ENCODE data around the gene TFB1M.

DNA sequence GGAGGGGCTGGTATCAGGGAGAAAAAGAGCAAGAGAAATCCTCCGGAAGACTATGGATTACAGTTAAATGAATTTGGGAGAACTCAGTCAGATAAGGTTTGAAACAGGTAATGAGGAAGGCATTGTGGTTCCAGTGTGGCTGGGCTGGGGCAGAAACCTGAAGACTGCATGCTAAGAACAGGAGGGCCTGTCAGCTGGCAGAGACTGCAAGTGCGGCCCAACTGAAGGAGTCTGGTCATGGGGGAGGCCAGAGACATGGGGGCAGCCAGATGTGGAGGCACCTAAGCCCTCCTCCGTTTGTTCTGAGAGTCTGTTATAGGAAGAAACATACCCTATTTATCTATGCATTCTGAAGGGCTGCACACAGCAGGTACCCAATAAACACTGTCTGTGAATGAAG lies 16.6 kb downstream of the TFB1M start:
- TF ChIP-seq POLR2A (IDR thresholded peaks at IDR 0.05; ENCODE audit: extremely low read depth, insufficient read length): no peak
- TF ChIP-seq, protein P1, sequence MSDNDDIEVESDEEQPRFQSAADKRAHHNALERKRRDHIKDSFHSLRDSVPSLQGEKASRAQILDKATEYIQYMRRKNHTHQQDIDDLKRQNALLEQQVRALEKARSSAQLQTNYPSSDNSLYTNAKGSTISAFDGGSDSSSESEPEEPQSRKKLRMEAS (IDR thresholded peaks at IDR 0.05; ENCODE audit: low read depth, low read length): no peak
- TF ChIP-seq, protein P2, sequence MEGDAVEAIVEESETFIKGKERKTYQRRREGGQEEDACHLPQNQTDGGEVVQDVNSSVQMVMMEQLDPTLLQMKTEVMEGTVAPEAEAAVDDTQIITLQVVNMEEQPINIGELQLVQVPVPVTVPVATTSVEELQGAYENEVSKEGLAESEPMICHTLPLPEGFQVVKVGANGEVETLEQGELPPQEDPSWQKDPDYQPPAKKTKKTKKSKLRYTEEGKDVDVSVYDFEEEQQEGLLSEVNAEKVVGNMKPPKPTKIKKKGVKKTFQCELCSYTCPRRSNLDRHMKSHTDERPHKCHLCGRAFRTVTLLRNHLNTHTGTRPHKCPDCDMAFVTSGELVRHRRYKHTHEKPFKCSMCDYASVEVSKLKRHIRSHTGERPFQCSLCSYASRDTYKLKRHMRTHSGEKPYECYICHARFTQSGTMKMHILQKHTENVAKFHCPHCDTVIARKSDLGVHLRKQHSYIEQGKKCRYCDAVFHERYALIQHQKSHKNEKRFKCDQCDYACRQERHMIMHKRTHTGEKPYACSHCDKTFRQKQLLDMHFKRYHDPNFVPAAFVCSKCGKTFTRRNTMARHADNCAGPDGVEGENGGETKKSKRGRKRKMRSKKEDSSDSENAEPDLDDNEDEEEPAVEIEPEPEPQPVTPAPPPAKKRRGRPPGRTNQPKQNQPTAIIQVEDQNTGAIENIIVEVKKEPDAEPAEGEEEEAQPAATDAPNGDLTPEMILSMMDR (IDR thresholded peaks at IDR 0.05; ENCODE audit: low read depth, low read length): no peak
